Fibroblast of villous mesenchyme (primary cell): Measurements from ENCODE around the gene DNAJC16. TPM values are rescaled to one million over a fixed set of nuclear protein-coding genes. Genes with fewer than 3 reads are reported as not detected.

Experiments used
- DNase-seq: peaks from one replicate; pipeline ENCODE4 v3.0.0-alpha.2; 2010; ENCODE audit warnings: low read depth
- H3K4me3 ChIP-seq: 2 replicates; pipeline ENCODE4 v1.5.1; 2011; ENCODE audit warnings: low read depth, mild to moderate bottlenecking, low read length
- CTCF ChIP-seq: IDR thresholded peaks from 2 replicates; pipeline ENCODE4 v1.5.1; 2012; ENCODE audit warnings: low read depth, mild to moderate bottlenecking, low read length; ENCODE audit not compliant: insufficient read depth
- total RNA-seq: library from RNA; depleted of rRNA; stranded (reverse); fragments of >200 nt; gene quantifications from 2 replicates; pipeline ENCODE4 v1.2.3, GENCODE V29; 2012

Gene DNAJC16
- total RNA-seq, 1 donor = 27.2 TPM

GRCh38 chr1:15522551-15522950, 4.1 kb upstream of the DNAJC16 start:
- no peak for TF ChIP-seq CTCF
- no peak overlapping the region for H3K4me3 ChIP-seq
- DNase-seq = no peak

- H3K4me3 ChIP-seq = peak overlapping the region; percentile 75
- peak; percentile 69 for DNase-seq
- no peak for TF ChIP-seq CTCF
Observed at GRCh38 chr1:15523104-15524020, 3.3 kb upstream of the DNAJC16 start.

- H3K4me3 ChIP-seq = peak within 1 kb of the TSS; percentile 76
- DNase-seq = no peak
- no peak for TF ChIP-seq CTCF
Observed at GRCh38 chr1:15524021-15524282, 2.7 kb upstream of the DNAJC16 start, which contains the start of gene CASP9. Gene CASP9, minus strand, starts transcription at chr1:15524215. Its CDS starts 15 bp downstream, at chr1:15524200.

- H3K4me3 ChIP-seq = peak overlapping the region; percentile 76
- peak; percentile 100 for DNase-seq
- no peak for TF ChIP-seq CTCF
Observed at GRCh38 chr1:15524283-15525049, 2.2 kb upstream of the DNAJC16 start.

- peak; percentile 11 for DNase-seq
- TF ChIP-seq CTCF = no peak
- peak overlapping the region; percentile 65 for H3K4me3 ChIP-seq
Observed at GRCh38 chr1:15525050-15526020, 1.3 kb upstream of the DNAJC16 start.

GRCh38 chr1:15526021-15526489, 593 bp upstream of the DNAJC16 start:
- peak overlapping the region; percentile 65 for H3K4me3 ChIP-seq
- TF ChIP-seq CTCF = no peak

More at GRCh38 chr1:15526021-15526489, 593 bp upstream of the DNAJC16 start:
- no peak for DNase-seq
